NCI-H2227 (cell line): ENCODE results near the gene TTC8.
A peak's percentile ranks its signal among the peaks of the same experiment; 100 is the strongest.
"Not testable (repeated sequence)": the region's sequence is repeated elsewhere in the genome, so short reads cannot be mapped to it uniquely, and the experiment has no call there.

ENCODE experiments used
- DNase-seq: peaks from one replicate; lab custom pipeline; 2025; ENCODE audit not compliant: unreplicated experiment; lab: John Stamatoyannopoulos, UW

The TTC8 gene

DNA sequence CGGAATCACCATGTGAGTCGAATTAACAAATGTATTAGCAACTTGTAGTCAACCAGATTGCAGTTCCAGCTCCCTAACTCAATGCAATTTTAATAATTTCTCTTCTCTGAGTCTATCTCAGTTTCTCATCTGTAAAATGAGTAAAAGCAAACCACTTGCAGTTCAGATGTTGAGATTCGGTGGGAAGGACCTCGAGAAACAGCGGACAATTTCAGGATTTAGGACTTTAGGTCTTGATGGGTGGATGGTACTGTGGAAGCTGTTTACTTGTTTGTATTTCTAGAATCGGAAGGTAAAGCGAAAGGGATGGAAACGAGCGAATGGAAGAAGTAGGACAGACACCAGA, 510 bp upstream of the TTC8 start:
- DNase-seq = no peak

- peak; percentile 24 for DNase-seq
These were observed 617 bp downstream of the TTC8 start for GRCh38 chr14:88825078-88825458.

DNA sequence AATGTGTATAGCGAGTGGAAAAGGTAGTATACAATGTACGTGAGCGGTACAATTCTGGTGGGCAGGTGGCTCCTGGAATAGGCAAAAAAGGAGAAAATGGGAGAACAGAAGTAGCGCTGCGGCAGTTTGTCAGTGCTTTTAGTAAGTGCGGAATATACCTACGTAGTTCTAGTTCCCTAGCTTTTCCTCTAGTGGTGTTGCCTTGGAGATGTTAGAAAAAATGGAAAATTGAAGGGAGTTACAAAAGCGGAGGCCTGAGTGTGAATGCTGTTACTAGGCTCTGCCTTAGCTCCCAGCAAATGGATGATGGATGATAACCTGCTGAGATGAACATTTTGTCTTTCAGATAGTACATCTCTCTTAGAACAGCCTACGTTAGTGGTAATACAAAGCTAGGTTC, 1.1 kb downstream of the TTC8 start:
- DNase-seq = peak; percentile 44

- DNase-seq = no peak
These were observed 4.7 kb downstream of the TTC8 start for GRCh38 chr14:88829188-88829587.

DNA sequence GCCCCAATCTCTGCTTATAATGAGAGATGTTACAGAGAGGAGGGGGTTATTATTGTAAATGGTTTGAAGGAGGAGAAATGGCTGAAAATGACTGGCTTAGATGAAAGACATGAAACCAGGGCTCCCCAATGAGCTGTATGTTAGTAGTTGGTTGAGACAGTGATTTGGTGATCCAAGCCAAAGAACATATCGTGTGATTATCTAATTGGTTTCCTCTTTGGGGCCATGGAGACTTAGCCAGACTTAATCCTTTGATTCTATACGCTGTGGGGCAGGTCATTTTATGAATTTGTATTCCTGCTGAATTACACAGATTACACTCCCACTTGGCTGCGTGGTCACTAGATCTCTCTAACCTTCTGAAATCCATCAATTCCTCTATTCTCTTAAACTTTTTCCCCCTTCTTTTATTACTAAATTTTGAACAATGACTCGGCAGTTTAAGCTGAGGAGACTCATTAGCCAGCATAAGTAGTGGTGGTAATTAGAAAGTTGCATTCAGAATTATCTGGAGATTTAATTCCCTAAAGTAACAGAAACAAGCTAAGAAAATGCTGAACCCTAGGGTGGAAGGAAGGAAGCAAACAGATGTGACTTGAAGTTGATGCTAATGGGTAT, 5.3 kb downstream of the TTC8 start:
- DNase-seq = peak; percentile 10

DNA sequence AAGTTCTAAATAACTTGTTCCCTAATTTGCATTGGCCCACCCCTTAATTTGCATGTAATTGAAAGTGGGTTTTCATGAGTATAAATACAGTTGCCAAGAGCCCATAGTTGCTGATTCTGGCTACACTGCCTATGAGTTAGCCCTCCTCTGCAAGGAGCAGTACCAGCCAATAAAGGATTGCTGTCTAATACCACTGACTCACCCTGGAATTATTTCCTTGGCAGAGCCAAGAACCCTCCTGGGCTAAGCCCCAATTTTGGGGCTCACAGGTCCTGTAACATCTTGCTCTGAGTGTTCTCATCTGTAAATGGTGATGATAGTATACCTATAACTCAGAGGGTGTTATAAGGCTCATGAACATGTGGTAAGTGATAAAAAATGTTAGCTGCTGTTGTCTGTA, 6.8 kb downstream of the TTC8 start:
- DNase-seq = no peak

- no peak for DNase-seq
These were observed 10.5 kb downstream of the TTC8 start for GRCh38 chr14:88834883-88835431.

- no peak for DNase-seq
These were observed 11.2 kb downstream of the TTC8 start for GRCh38 chr14:88835661-88836060.

- no peak for DNase-seq
These were observed 13.0 kb downstream of the TTC8 start for GRCh38 chr14:88837495-88837894.

DNA sequence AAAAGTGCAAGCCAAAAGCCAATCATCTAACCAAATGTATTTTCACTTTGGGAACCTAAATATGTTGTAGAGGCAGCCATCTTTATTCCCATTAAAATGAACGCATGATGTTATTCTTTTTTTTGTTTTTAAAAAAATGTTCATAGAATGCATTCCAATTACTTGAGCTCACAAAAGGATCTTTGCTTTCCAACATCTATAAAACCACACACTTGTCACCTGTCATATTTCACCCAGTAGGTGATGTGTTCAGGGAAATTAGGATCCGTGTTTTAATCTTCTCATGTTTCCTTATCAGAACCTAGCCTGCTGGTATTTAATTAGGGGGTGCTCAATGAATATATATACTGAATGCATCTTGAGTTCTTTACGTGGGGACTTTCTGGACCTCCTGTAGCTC, 13.6 kb downstream of the TTC8 start:
- DNase-seq = no peak

DNA sequence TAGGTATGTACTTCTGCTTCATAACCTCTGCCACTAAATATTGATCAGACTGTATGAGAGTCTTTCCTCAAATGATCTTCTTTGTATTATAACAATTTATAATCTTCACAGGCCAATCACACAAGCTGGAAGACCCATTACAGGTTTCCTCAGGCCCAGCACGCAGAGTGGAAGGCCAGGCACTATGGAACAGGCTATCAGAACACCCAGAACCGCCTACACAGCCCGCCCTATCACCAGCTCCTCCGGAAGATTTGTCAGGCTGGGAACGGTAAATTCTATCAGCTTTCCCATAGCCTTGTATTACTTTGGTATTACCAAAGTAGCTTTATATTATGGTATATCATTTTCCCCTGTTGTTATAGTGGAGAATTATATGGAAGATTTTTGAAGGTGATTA, 16.5 kb downstream of the TTC8 start:
- no peak for DNase-seq

GRCh38 chr14:88841741-88842140, 17.3 kb downstream of the TTC8 start:
- DNase-seq = no peak

GRCh38 chr14:88842414-88842813, 18.0 kb downstream of the TTC8 start:
- DNase-seq = no peak

- no peak for DNase-seq
These were observed 20.6 kb downstream of the TTC8 start for GRCh38 chr14:88844980-88845491.

- DNase-seq = no peak
These were observed 24.1 kb downstream of the TTC8 start for GRCh38 chr14:88848571-88848970.

DNA sequence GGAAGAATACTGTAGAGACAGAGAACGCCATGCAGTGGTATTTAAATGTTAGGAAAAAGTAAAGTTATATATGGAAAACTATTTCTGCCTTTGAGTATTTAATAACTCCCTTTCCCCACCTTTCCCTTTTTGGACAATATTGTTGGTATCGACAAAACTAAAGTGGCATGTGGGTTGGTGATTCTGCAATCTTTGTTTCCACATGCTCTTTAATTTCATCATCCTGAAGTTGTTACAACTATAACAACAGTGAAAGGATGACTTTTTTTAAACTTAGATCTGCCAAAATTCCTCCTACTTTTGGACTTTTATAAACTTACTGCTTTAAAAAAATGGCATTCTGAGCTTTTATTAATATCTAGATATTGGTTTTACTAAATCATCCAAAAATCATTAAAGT, 25.3 kb downstream of the TTC8 start:
- no peak for DNase-seq

DNA sequence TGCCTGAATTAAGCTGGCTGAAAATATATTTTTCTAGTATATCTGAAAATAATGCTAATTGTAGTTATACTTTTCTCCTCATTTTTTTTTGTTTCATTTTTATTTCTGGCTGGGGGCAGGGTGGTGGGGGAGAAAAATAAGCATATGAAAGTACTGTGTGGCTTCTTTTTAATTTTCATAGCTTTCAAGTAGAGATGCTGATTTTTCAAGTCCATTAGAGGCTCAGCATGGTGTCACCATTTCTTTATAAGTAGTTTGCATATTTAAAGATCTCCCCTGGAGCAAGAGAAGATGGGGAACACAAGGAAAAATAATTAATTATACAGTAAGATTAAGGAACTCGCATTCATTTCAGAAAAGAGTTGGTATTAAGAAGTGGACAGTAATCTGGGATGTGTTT, 27.1 kb downstream of the TTC8 start:
- no peak for DNase-seq

DNA sequence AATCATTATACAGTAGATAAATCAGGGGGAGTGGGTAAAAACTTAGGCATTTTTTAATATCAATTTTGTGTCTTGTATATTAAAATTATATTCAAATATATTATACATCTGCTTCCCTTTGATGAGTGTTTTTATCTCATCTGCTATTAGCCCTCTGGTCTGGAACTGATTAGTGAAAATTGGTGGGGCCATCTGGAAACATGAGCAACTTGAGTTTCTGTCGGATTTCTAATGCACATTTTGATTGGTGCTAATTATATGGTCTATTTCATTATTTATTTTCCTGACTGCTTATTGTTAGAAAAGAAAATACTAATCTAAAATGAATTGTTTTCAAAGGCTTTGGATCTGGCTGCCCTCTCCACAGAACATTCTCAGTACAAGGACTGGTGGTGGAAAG, 28.2 kb downstream of the TTC8 start:
- no peak for DNase-seq

GRCh38 chr14:88853129-88853528, 28.7 kb downstream of the TTC8 start:
- no peak for DNase-seq

GRCh38 chr14:88856786-88857366, 32.4 kb downstream of the TTC8 start:
- DNase-seq = peak; percentile 25

DNA sequence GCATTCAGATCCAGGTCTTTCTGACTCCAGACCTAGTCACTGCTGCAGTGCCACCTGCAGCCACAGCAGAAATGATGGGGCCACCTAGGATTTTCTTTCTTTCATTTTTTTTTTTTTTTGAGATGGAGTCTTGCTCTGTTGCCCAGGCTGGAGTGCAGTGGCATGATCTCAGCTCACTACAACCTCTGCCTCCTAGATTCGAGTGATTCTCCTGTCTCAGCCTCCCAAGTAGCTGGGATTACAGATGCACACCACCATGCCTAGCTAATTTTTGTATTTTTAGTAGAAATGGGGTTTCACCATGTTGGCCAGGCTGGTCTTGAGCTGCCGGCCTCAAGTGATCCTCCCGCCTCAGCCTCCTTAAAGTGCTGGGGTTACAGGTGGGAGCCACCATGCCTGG, 33.4 kb downstream of the TTC8 start:
- DNase-seq = not testable (repeated sequence)

- DNase-seq = not testable (repeated sequence)
These were observed 34.7 kb downstream of the TTC8 start for GRCh38 chr14:88859118-88859517.

- no peak for DNase-seq
These were observed 38.7 kb downstream of the TTC8 start for GRCh38 chr14:88863167-88863566.
